Esophagus squamous epithelium (tissue), 5 donors: ENCODE measurements around the gene NSMCE4A. TPM values are rescaled to one million over a fixed set of nuclear protein-coding genes. Genes with fewer than 3 reads are reported as not detected.
"Not testable (repeated sequence)": the region's sequence is repeated elsewhere in the genome, so short reads cannot be mapped to it uniquely, and the experiment has no call there.

Source experiments
- DNase-seq: peaks from one replicate; lab custom pipeline; 2025; lab: John Stamatoyannopoulos, UW
- H3K27ac ChIP-seq, 4 donors: fragments of 200-600 bp; sonication (generic); one replicate each; pipeline ENCODE4 v1.5.1; 2016 to 2019; ENCODE audit warnings: mild to moderate bottlenecking in 1 of 4
- H3K27me3 ChIP-seq, 4 donors: fragments of 200-600 bp; sonication (generic); 1 replicate in 3 of 4; 2 replicates in 1 of 4; pipeline versions ENCODE4 v1.5.1 to v1.6.0; 2017 to 2021; ENCODE audit warnings: antibody characterized with exemption in 1 of 4
- H3K36me3 ChIP-seq, 3 donors: fragments of 200-600 bp; sonication (generic); one replicate each; pipeline ENCODE4 v1.5.1; 2016 to 2019
- H3K4me1 ChIP-seq, 3 donors: fragments of 200-600 bp; sonication (generic); one replicate each; pipeline ENCODE4 v1.5.1; 2017 to 2019
- H3K4me3 ChIP-seq, 4 donors: fragments of 200-600 bp; sonication (generic); 1 replicate in 3 of 4; 2 replicates in 1 of 4; pipeline ENCODE4 v1.5.1; 2016 to 2019; ENCODE audit warnings: mild to moderate bottlenecking in 2 of 4, moderate library complexity in 1 of 4
- H3K9me3 ChIP-seq, 3 donors: fragments of 200-600 bp; sonication (generic); one replicate each; pipeline ENCODE4 v1.5.1; 2016 to 2019
- CTCF ChIP-seq, 6 experiments: fragments of 450-650 bp in 4 of 6; fragments of 200-600 bp in 2 of 6; sonication (generic) in 2 of 6; IDR thresholded peaks; one replicate each; pipeline ENCODE4 v1.5.1; 2016 to 2019; ENCODE audit warnings: antibody characterized with exemption in 6 of 6, mild to moderate bottlenecking in 4 of 6, moderate library complexity in 4 of 6
- POLR2A ChIP-seq, 4 donors: fragments of 450-650 bp; IDR thresholded peaks; one replicate each; pipeline ENCODE4 v1.6.1; 2017; ENCODE audit warnings: antibody characterized with exemption in 4 of 4, mild to moderate bottlenecking in 4 of 4, moderate library complexity in 3 of 4
- WGBS, 2 donors: methylation state at CpG; one replicate each; pipeline ENCODE4 v1.1.5; 2018; 5-methylcytosine and 5-hydroxymethylcytosine counted together
- intact Hi-C: fragments of 100-400 bp; cut with DNase I; formaldehyde crosslinking; loops from one replicate; pipeline ENCODE4 v1.15.0; 2022
- total RNA-seq, 4 donors: library from RNA; depleted of rRNA; stranded (reverse); fragments of >200 nt; gene quantifications; one replicate each; pipeline ENCODE4 v1.1.0, GENCODE V29; 2016
- donor health status: DM: yes; HTN: yes; CAD: no.

NSMCE4A gene
- total RNA-seq: 10 to 100 TPM; 37.0 to 83.2 (median 41.5) TPM

- peaks cover 0 to 35% (median 0%) of the 10 kb centered on the region in 3 donors for H3K36me3 ChIP-seq
- H3K4me3 ChIP-seq: peak within 1 kb of the TSS; percentile 71 to 99 (median 87)
- H3K27me3 ChIP-seq: no peaks in the 10 kb centered on the region
- DNase-seq: no peak
- 0% methylated on average over 8 of the region's 101 CpGs; no CpG with 5 or more reads in 1 of the 2 donors for WGBS, 2 donors
- TF ChIP-seq POLR2A (IDR thresholded peaks at IDR 0.05) (peak in 2 of 4 donors; percentile 51 to 67), CTCF (IDR thresholded peaks at IDR 0.05) (peak in 3 of 6 experiments; percentile 64 to 77 (median 71))
- intact Hi-C loops: no loop called here
- no peaks in the 10 kb centered on the region for H3K9me3 ChIP-seq
- H3K27ac ChIP-seq: peak within 1 kb of the TSS; percentile 94 to 99 (median 98)
- peaks cover 0 to 38% (median 25%) of the 10 kb centered on the region in 3 donors for H3K4me1 ChIP-seq
Measured at GRCh38 chr10:121974535-121975294, at the start of gene NSMCE4A. TSS of gene NSMCE4A (minus strand) at chr10:121975217. CDS start at chr10:121975165, 52 bp downstream.

GRCh38 chr10:122023257-122023656 lies 48.2 kb upstream of the NSMCE4A start:
- intact Hi-C loops: not testable (repeated sequence)

GRCh38 chr10:122022276-122022675 lies 47.3 kb upstream of the NSMCE4A start:
- H3K9me3 ChIP-seq: no peaks in the 10 kb centered on the region
- intact Hi-C loops: no loop called here
- peaks cover 0 to 7% (median 0%) of the 10 kb centered on the region in 3 donors for H3K36me3 ChIP-seq
- H3K27ac ChIP-seq: peak overlapping the region; percentile 90 to 95 (median 94)
- DNase-seq: no peak
- WGBS, 2 donors: 55 to 83% methylated on average over 3 to 4 of the region's 4 CpGs
- peak overlapping the region in 2 of 4 donors; percentile 50 to 52 for H3K4me3 ChIP-seq
- TF ChIP-seq CTCF (IDR thresholded peaks at IDR 0.05) (no peak), POLR2A (IDR thresholded peaks at IDR 0.05) (no peak)
- peaks cover 4 to 45% (median 13%) of the 10 kb centered on the region in 3 donors for H3K4me1 ChIP-seq
- H3K27me3 ChIP-seq: no peaks in the 10 kb centered on the region

More at GRCh38 chr10:122023257-122023656, 48.2 kb upstream of the NSMCE4A start:
- peak overlapping the region in 3 of 4 donors; percentile 90 to 95 (median 95) for H3K27ac ChIP-seq
- not testable (repeated sequence) for H3K36me3 ChIP-seq, DNase-seq, H3K9me3 ChIP-seq, H3K27me3 ChIP-seq, H3K4me3 ChIP-seq
- peaks cover 4 to 40% (median 13%) of the 10 kb centered on the region in 3 donors for H3K4me1 ChIP-seq
- WGBS, 2 donors: 86 to 96% methylated on average over 4 to 7 of the region's 7 CpGs

GRCh38 chr10:122021828-122022227 lies 46.8 kb upstream of the NSMCE4A start:
- H3K4me1 ChIP-seq: peaks cover 4 to 45% (median 13%) of the 10 kb centered on the region in 3 donors
- H3K4me3 ChIP-seq: peak overlapping the region in 3 of 4 donors; percentile 50 to 63 (median 52)
- TF ChIP-seq POLR2A (IDR thresholded peaks at IDR 0.05) (no peak), CTCF (IDR thresholded peaks at IDR 0.05) (no peak)
- H3K36me3 ChIP-seq: peaks cover 0 to 7% (median 0%) of the 10 kb centered on the region in 3 donors
- H3K9me3 ChIP-seq: no peaks in the 10 kb centered on the region
- H3K27me3 ChIP-seq: no peaks in the 10 kb centered on the region
- WGBS, 2 donors: 50 to 55% methylated on average over 11 of the region's 11 CpGs
- peak overlapping the region; percentile 90 to 95 (median 94) for H3K27ac ChIP-seq
- intact Hi-C loops: no loop called here
- DNase-seq: no peak

- peaks cover 0 to 7% (median 0%) of the 10 kb centered on the region in 3 donors for H3K36me3 ChIP-seq
- H3K4me1 ChIP-seq: peaks cover 4 to 45% (median 13%) of the 10 kb centered on the region in 3 donors
- H3K27ac ChIP-seq: peak overlapping the region; percentile 90 to 95 (median 94)
- H3K9me3 ChIP-seq: no peaks in the 10 kb centered on the region
- 17 to 27% methylated on average over 9 of the region's 9 CpGs for WGBS, 2 donors
- DNase-seq: no peak
- peak overlapping the region; percentile 41 to 63 (median 51) for H3K4me3 ChIP-seq
- TF ChIP-seq CTCF (IDR thresholded peaks at IDR 0.05) (no peak), POLR2A (IDR thresholded peaks at IDR 0.05) (no peak)
- intact Hi-C loops: no loop called here
- H3K27me3 ChIP-seq: no peaks in the 10 kb centered on the region
Measured at GRCh38 chr10:122021379-122021778, 46.4 kb upstream of the NSMCE4A start.
